Peyer's patch (tissue), 4 donors: ENCODE measurements around the gene CACNA1B. TPM values are rescaled to one million over a fixed set of nuclear protein-coding genes. Genes with fewer than 3 reads are reported as not detected.

Source experiments
- DNase-seq, 3 donors: peaks; one replicate each; pipeline ENCODE4 v3.0.0-alpha.2; 2017 to 2019
- H3K27ac ChIP-seq, 4 donors: fragments of 200-600 bp; sonication (generic); one replicate each; pipeline ENCODE4 v1.5.1; 2016 to 2019
- H3K27me3 ChIP-seq, 2 donors: fragments of 200-600 bp; sonication (generic); one replicate each; pipeline ENCODE4 v1.5.1; 2019
- H3K36me3 ChIP-seq, 3 donors: fragments of 200-600 bp; sonication (generic); one replicate each; pipeline ENCODE4 v1.5.1; 2016 to 2019
- H3K4me1 ChIP-seq, 4 donors: fragments of 200-600 bp; sonication (generic); one replicate each; pipeline ENCODE4 v1.5.1; 2016 to 2019
- H3K4me3 ChIP-seq, 4 donors: fragments of 200-600 bp; sonication (generic); 1 replicate in 3 of 4; 2 replicates in 1 of 4; pipeline ENCODE4 v1.5.1; 2016 to 2019; ENCODE audit warnings: mild to moderate bottlenecking in 1 of 4
- H3K9me3 ChIP-seq, 4 donors: fragments of 200-600 bp; sonication (generic); one replicate each; pipeline ENCODE4 v1.5.1; 2016 to 2019; ENCODE audit warnings: mild to moderate bottlenecking in 1 of 4
- POLR2A ChIP-seq, 2 donors: fragments of 450-650 bp; IDR thresholded peaks; one replicate each; pipeline ENCODE4 v1.5.1; 2017; ENCODE audit warnings: antibody characterized with exemption in 2 of 2, mild to moderate bottlenecking in 2 of 2, moderate library complexity in 2 of 2
- total RNA-seq, 4 donors: library from RNA; depleted of rRNA; stranded (reverse); fragments of >200 nt; gene quantifications; one replicate each; pipeline ENCODE4 v1.1.0, GENCODE V29; 2016
- TF ChIP-seq, protein P1 (sequence below), 6 experiments: fragments of 450-650 bp in 4 of 6; fragments of 200-600 bp in 2 of 6; sonication (generic) in 1 of 6; IDR thresholded peaks; one replicate each; pipeline ENCODE4 v1.5.1; 2017 to 2019; ENCODE audit warnings: antibody characterized with exemption in 6 of 6, mild to moderate bottlenecking in 3 of 6, moderate library complexity in 1 of 6

The CACNA1B gene
- total RNA-seq, 4 donors from 2014 or later, result 0.13 to 0.83 (median 0.38) TPM; not detected in 1

GRCh38 chr9:137970098-137970497 lies 92.5 kb downstream of the CACNA1B start:
- Histone ChIP-seq H3K36me3 (no peaks in the 10 kb centered on the region), H3K4me1 (no peaks in the 10 kb centered on the region), H3K27ac (no peak overlapping the region), H3K4me3 (no peak overlapping the region), H3K27me3 (no peaks in the 10 kb centered on the region), H3K9me3 (no peaks in the 10 kb centered on the region)
- DNase-seq, result no peak
- TF ChIP-seq, protein P1, sequence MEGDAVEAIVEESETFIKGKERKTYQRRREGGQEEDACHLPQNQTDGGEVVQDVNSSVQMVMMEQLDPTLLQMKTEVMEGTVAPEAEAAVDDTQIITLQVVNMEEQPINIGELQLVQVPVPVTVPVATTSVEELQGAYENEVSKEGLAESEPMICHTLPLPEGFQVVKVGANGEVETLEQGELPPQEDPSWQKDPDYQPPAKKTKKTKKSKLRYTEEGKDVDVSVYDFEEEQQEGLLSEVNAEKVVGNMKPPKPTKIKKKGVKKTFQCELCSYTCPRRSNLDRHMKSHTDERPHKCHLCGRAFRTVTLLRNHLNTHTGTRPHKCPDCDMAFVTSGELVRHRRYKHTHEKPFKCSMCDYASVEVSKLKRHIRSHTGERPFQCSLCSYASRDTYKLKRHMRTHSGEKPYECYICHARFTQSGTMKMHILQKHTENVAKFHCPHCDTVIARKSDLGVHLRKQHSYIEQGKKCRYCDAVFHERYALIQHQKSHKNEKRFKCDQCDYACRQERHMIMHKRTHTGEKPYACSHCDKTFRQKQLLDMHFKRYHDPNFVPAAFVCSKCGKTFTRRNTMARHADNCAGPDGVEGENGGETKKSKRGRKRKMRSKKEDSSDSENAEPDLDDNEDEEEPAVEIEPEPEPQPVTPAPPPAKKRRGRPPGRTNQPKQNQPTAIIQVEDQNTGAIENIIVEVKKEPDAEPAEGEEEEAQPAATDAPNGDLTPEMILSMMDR (IDR thresholded peaks at IDR 0.05), result no peak
- TF ChIP-seq POLR2A (IDR thresholded peaks at IDR 0.05), result no peak

- H3K4me1 ChIP-seq, result no peaks in the 10 kb centered on the region
- no peaks in the 10 kb centered on the region for H3K9me3 ChIP-seq
- no peak overlapping the region for H3K27ac ChIP-seq
- DNase-seq, result peak in 1 of 3 donors; percentile 36
- no peaks in the 10 kb centered on the region for H3K36me3 ChIP-seq
- H3K4me3 ChIP-seq, result no peak overlapping the region
- TF ChIP-seq, protein P1 (IDR thresholded peaks at IDR 0.05), result no peak
- H3K27me3 ChIP-seq, result no peaks in the 10 kb centered on the region
Measured at GRCh38 chr9:137970686-137971476, 93.3 kb downstream of the CACNA1B start.

GRCh38 chr9:137971477-137972138 lies 94.0 kb downstream of the CACNA1B start:
- DNase-seq, result peak in 2 of 3 donors; percentile 39 to 42
- Histone ChIP-seq H3K27ac (no peak overlapping the region), H3K4me3 (no peak overlapping the region), H3K4me1 (no peaks in the 10 kb centered on the region), H3K36me3 (no peaks in the 10 kb centered on the region), H3K27me3 (no peaks in the 10 kb centered on the region), H3K9me3 (no peaks in the 10 kb centered on the region)
- TF ChIP-seq, protein P1 (IDR thresholded peaks at IDR 0.05), result no peak
- TF ChIP-seq POLR2A (IDR thresholded peaks at IDR 0.05), result no peak

DNA sequence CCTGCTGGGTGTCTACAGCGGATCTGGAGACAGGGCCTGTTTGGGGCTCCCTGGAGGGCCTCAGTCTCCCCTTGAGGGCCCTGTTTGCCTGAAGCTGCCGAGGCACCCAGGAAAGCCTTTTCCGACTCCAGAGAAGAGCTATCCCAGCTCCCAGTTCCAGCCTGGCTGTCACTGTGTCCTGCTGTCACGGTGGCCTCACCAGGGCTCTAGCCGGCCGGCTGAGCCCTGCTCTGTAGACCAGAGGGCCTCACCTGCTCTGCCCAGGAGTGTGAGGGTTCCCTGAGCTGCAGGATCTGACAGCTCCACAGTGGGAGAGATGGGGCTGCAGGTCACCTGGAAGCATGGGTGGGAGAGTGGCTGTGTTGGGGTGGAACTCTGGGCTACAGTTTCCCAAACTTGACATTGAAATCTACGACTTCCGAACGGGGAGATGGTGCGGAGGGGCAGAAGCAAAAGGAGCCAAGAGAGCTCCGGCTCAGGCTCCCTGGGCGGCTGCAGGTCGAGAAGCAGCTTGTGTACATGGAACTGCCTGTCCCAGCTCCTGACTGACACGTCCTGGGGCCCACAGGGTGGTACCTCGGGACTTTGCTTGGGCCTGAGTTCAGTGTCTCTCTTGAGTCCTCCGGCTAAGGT lies 94.9 kb downstream of the CACNA1B start:
- peak in 1 of 3 donors; percentile 22 for DNase-seq
- Histone ChIP-seq H3K4me3 (no peak overlapping the region), H3K9me3 (no peaks in the 10 kb centered on the region)

DNA sequence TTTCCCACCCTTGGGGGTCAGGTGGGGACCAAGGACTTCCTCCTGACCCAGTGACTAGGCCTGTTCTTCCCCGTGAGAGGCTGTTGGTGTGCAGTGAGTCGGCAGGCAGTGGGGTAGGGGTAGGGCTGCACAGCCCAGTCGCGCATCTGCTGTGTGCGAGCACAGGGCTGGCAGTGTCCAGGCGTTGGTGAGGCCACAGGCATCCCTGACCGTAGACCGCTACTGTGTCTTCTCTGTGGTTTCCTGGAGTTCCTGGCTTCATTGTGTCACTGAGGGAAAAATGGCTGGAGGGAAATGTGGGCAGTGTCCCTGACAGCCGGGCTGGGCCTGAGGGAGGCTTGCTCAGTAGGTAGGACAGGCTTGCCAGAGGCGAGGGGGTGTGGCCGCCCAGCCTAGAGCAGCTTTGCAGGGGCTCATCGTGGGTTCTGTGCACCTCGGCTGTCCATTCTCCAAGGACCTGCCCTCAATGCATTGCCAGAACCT lies 95.4 kb downstream of the CACNA1B start:
- DNase-seq, result peak in 2 of 3 donors; percentile 34 to 38
- no peak overlapping the region for H3K27ac ChIP-seq
- H3K4me1 ChIP-seq, result no peaks in the 10 kb centered on the region
- H3K27me3 ChIP-seq, result no peaks in the 10 kb centered on the region
- H3K4me3 ChIP-seq, result no peak overlapping the region
- H3K9me3 ChIP-seq, result no peaks in the 10 kb centered on the region
- TF ChIP-seq POLR2A (IDR thresholded peaks at IDR 0.05), result no peak
- TF ChIP-seq, protein P1 (IDR thresholded peaks at IDR 0.05), result no peak
- H3K36me3 ChIP-seq, result no peaks in the 10 kb centered on the region

More for the DNA sequence above, 94.9 kb downstream of the CACNA1B start:
- Histone ChIP-seq H3K4me1 (no peaks in the 10 kb centered on the region), H3K27me3 (no peaks in the 10 kb centered on the region), H3K27ac (no peak overlapping the region), H3K36me3 (no peaks in the 10 kb centered on the region)
- no peak for TF ChIP-seq POLR2A (IDR thresholded peaks at IDR 0.05)
- TF ChIP-seq, protein P1 (IDR thresholded peaks at IDR 0.05), result no peak
